Activated CD8-positive, alpha-beta memory T cell treated with anti-CD3 and anti-CD28 coated beads for 48 hours (primary cell): ENCODE results near the gene PTPRN2.

Experiments
- DNase-seq, 3 experiments: peaks; one replicate each; pipeline ENCODE4 v3.0.0-alpha.2; 2020; ENCODE audit warnings: low read depth in 2 of 3, low spot score in 2 of 3

The PTPRN2 gene

GRCh38 chr7:158067219-158067930, 520.2 kb downstream of the PTPRN2 start:
- no peak for DNase-seq

- DNase-seq = no peak
Observed at GRCh38 chr7:158066085-158066484, 521.5 kb downstream of the PTPRN2 start.

GRCh38 chr7:158065340-158065739, 522.3 kb downstream of the PTPRN2 start:
- DNase-seq = no peak

GRCh38 chr7:158064631-158065030, 523.0 kb downstream of the PTPRN2 start:
- no peak for DNase-seq

GRCh38 chr7:158063850-158064610, 523.6 kb downstream of the PTPRN2 start:
- DNase-seq = no peak

- DNase-seq = no peak
Observed at GRCh38 chr7:158062661-158063060, 525.0 kb downstream of the PTPRN2 start.

GRCh38 chr7:158061884-158062656, 525.6 kb downstream of the PTPRN2 start:
- DNase-seq = no peak

- DNase-seq = no peak
Observed at GRCh38 chr7:158061026-158061630, 526.5 kb downstream of the PTPRN2 start.

GRCh38 chr7:158060216-158060615, 527.4 kb downstream of the PTPRN2 start:
- DNase-seq = no peak

- DNase-seq = no peak
Observed at GRCh38 chr7:158057446-158057845, 530.2 kb downstream of the PTPRN2 start.

- no peak for DNase-seq
Observed at GRCh38 chr7:158056761-158057160, 530.9 kb downstream of the PTPRN2 start.

GRCh38 chr7:158055726-158056510, 531.7 kb downstream of the PTPRN2 start:
- DNase-seq = no peak

- no peak for DNase-seq
Observed at GRCh38 chr7:158054611-158055010, 533.0 kb downstream of the PTPRN2 start.

GRCh38 chr7:158054081-158054480, 533.5 kb downstream of the PTPRN2 start:
- no peak for DNase-seq

GRCh38 chr7:158053183-158053915, 534.3 kb downstream of the PTPRN2 start:
- no peak for DNase-seq

- no peak for DNase-seq
Observed at GRCh38 chr7:158052381-158053060, 535.1 kb downstream of the PTPRN2 start.

- DNase-seq = no peak
Observed at GRCh38 chr7:158051776-158052175, 535.8 kb downstream of the PTPRN2 start.

- no peak for DNase-seq
Observed at GRCh38 chr7:158050978-158051651, 536.5 kb downstream of the PTPRN2 start.

GRCh38 chr7:158050441-158050977, 537.1 kb downstream of the PTPRN2 start:
- no peak for DNase-seq
